SJCRH30 (cell line): ENCODE results near the gene CEP78. TPM values are rescaled to one million over a fixed set of nuclear protein-coding genes. Genes with fewer than 3 reads are reported as not detected.
"Not testable (repeated sequence)": the region's sequence is repeated elsewhere in the genome, so short reads cannot be mapped to it uniquely, and the experiment has no call there.

Experiments used
- DNase-seq, 2 experiments: peaks; one replicate each; pipeline ENCODE4 v3.0.0-alpha.2; 2015 to 2020
- H3K27ac ChIP-seq: fragments of 250-450 bp; sonication (Bioruptor Pico); 2 replicates; pipeline ENCODE4 v1.5.1; 2020; ENCODE audit warnings: mild to moderate bottlenecking, moderate library complexity
- H3K27me3 ChIP-seq: fragments of 250-450 bp; sonication (Bioruptor Pico); 2 replicates; pipeline ENCODE4 v1.5.1; 2020; ENCODE audit warnings: mild to moderate bottlenecking, moderate library complexity
- H3K36me3 ChIP-seq: fragments of 250-450 bp; sonication (Bioruptor Pico); 2 replicates; pipeline ENCODE4 v1.5.1; 2020; ENCODE audit warnings: mild to moderate bottlenecking, moderate library complexity
- H3K4me1 ChIP-seq: fragments of 250-450 bp; sonication (Bioruptor Pico); 2 replicates; pipeline ENCODE4 v1.5.1; 2020; ENCODE audit warnings: mild to moderate bottlenecking, moderate library complexity
- H3K4me3 ChIP-seq: fragments of 250-450 bp; sonication (Bioruptor Pico); 2 replicates; pipeline ENCODE4 v1.5.1; 2020; ENCODE audit warnings: mild to moderate bottlenecking, moderate library complexity
- H3K9me3 ChIP-seq: fragments of 250-450 bp; sonication (Bioruptor Pico); replicated peaks from 2 replicates; pipeline ENCODE4 v1.5.1; 2020; ENCODE audit warnings: mild to moderate bottlenecking, moderate library complexity
- total RNA-seq: library from RNA; depleted of rRNA; stranded (reverse); fragments of >200 nt; shearing (Covaris generic); gene quantifications from 2 replicates; pipeline ENCODE4 v1.2.3, GENCODE V29; 2014; rRNA removed

CEP78 gene, protein sequence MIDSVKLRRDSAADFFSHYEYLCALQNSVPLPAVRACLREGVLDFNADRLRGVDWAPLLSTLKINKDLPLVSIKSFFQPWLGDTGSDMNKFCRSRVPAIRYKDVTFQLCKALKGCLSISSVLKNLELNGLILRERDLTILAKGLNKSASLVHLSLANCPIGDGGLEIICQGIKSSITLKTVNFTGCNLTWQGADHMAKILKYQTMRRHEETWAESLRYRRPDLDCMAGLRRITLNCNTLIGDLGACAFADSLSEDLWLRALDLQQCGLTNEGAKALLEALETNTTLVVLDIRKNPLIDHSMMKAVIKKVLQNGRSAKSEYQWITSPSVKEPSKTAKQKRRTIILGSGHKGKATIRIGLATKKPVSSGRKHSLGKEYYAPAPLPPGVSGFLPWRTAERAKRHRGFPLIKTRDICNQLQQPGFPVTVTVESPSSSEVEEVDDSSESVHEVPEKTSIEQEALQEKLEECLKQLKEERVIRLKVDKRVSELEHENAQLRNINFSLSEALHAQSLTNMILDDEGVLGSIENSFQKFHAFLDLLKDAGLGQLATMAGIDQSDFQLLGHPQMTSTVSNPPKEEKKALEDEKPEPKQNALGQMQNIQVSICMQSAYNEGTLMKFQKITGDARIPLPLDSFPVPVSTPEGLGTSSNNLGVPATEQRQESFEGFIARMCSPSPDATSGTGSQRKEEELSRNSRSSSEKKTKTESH
- 75.7 and 89.2 TPM in 2 replicates for total RNA-seq

DNA sequence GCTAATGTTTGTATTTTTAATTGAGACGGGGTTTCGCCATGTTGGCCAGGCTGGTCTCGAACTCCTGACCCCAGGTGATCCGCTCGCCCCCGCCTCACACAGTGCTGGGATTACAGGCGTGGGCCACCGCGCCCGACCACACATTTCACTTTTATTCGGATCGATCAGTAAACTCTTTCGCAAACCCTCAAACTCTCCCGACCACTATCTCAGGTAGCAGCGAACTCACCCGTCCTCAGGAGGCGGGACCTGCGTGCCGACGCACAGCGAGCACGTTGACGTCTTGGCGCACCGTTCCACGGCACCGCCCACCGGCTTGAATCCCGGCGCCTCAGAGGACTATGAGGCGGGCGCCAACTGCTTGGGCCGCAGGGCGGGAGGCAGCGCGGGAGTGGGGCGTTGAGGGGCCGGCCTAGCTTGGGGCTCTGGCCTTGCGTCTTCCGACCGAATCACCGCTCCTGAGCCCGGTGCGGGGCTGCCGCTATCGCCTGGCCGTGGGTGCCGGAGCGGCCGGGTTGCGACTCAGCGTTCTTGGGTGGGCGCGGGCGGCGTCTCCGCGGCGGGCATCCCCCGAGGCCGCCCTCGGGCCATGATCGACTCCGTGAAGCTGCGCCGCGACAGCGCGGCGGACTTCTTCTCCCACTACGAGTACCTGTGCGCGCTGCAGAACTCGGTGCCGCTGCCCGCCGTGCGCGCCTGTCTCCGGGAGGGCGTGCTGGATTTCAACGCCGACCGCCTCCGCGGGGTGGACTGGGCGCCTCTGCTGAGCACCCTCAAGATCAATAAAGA is at the start of gene CEP78:
CEP78 (plus strand) TSS at position 314 of the 789 bp plus-strand sequence; CDS start at position 590, 276 bp downstream.
- H3K4me1 ChIP-seq: peaks cover 4% of the 10 kb centered on the region; the same call in 1 of the 2 replicates
- DNase-seq: peak; percentile 96 to 97
- no peaks in the 10 kb centered on the region for H3K9me3 ChIP-seq
- peak within 1 kb of the TSS; percentile 69 for H3K27ac ChIP-seq
- peak within 1 kb of the TSS; percentile 75 for H3K4me3 ChIP-seq
- peaks cover 12% of the 10 kb centered on the region for H3K36me3 ChIP-seq
- no peaks in the 10 kb centered on the region for H3K27me3 ChIP-seq

DNA sequence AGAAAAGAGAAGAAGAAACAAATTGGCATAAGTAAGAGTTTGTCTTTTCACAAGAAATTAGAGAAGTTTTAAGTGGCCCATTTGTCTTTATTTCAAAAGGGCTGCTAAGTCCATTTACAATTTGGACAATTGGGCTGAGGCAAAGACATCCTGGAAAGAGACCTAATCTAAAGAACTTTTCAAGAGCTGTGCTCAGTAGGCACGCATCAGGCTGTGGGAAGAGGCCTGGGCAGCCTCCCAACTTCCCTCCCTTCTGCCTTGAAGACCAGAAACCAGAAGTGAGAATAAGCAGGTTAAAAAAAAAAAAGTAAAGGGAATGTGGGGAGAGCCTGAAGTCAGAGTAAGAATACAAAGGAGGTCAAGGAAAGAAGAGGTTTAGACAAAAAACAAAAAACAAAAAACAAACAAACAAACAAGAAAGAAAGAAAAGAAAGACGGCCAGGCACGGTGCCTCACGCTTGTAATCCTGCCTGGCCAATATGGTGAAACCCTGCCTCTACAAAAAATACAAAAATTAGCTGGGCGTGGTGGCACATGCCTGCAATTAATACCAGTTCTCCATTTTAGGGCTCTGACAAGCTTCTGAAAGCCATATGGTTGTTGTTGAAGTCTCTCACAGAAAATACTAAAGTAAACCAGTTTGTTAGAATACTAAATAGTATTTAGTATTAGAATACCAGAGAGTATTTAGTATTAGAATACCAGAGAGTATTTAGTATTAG is 48.0 kb upstream of the CEP78 start:
- H3K4me1 ChIP-seq: no peaks in the 10 kb centered on the region
- DNase-seq: no peak
- H3K4me3 ChIP-seq: no peak overlapping the region

DNA sequence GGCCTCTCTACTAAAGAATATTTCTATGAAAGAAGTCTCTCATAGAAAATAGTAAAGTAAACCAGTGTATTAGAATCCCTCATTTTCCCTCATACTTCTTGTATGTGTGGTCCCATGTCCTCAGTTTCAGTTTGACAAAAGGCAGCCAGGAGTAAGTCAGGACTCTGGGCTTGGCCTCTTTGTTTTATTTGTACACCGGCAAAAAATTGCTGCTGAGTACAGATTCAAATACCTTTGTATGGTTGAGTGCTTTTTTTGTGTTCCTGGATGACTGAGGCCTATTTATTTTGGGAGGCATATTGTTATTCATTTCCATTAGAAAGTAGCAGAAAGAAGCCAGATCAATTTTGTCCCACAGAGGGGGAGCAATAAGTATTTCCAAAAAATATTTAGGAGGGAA is 47.3 kb upstream of the CEP78 start:
- no peaks in the 10 kb centered on the region for H3K36me3 ChIP-seq
- H3K4me1 ChIP-seq: no peaks in the 10 kb centered on the region
- H3K27me3 ChIP-seq: 0 out of 2 replicates have a peak, but pooled peaks cover 3% of the 10 kb centered on the region
- peaks cover 4% of the 10 kb centered on the region; the same call in 1 of the 2 replicates for H3K9me3 ChIP-seq
- DNase-seq: no peak
- H3K4me3 ChIP-seq: no peak overlapping the region
- H3K27ac ChIP-seq: no peak overlapping the region

More for the DNA sequence above, 48.0 kb upstream of the CEP78 start:
- Histone ChIP-seq H3K9me3 (peaks cover 4% of the 10 kb centered on the region; the same call in 1 of the 2 replicates), H3K36me3 (no peaks in the 10 kb centered on the region), H3K27me3 (0 out of 2 replicates have a peak, but pooled peaks cover 3% of the 10 kb centered on the region), H3K27ac (no peak overlapping the region)

DNA sequence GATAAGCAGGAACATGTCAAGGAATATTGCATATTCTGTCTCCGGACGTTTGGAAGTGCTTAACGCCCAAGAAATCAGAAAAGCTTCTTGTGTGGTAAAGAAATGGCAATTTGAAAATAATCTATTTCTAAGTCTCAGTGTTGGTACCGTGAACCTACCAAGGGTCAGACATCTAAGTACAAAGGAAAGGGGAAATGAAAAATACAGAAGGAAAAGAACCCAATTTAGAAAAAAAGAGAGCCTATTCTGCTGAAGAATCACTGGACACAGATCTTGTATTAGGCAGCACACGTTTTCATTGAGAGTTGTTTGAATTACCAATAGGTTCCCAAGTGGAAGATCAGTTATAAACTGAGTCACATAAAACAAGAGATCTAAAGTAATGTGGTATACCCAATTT is 46.9 kb upstream of the CEP78 start:
- no peaks in the 10 kb centered on the region for H3K4me1 ChIP-seq
- peaks cover 4% of the 10 kb centered on the region; the same call in 1 of the 2 replicates for H3K9me3 ChIP-seq
- 0 out of 2 replicates have a peak, but pooled peaks cover 3% of the 10 kb centered on the region for H3K27me3 ChIP-seq
- no peak for DNase-seq
- no peak overlapping the region for H3K27ac ChIP-seq
- H3K36me3 ChIP-seq: no peaks in the 10 kb centered on the region
- no peak overlapping the region for H3K4me3 ChIP-seq

DNA sequence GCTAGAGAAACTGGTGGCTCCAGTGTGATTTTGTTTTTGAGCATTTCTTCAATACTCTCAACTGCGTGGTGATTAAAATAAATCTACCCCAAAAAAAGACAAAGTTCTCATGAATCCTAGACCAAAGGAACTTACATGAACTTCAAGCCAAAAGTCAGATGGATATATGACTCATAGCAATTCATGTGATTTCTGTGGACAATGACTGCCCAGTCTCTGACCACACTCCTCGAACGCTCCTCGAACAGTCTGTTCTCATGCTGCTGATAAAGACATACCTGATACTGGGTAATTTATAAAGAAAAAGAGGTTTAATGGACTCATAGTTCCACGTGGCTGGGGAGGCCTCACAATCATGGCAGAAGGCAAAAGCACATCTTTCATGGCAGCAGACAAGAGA is 46.4 kb upstream of the CEP78 start:
- Histone ChIP-seq H3K4me1 (no peaks in the 10 kb centered on the region), H3K36me3 (no peaks in the 10 kb centered on the region), H3K4me3 (no peak overlapping the region), H3K27me3 (0 out of 2 replicates have a peak, but pooled peaks cover 3% of the 10 kb centered on the region), H3K27ac (no peak overlapping the region), H3K9me3 (peaks cover 4% of the 10 kb centered on the region; the same call in 1 of the 2 replicates)
- no peak for DNase-seq

DNA sequence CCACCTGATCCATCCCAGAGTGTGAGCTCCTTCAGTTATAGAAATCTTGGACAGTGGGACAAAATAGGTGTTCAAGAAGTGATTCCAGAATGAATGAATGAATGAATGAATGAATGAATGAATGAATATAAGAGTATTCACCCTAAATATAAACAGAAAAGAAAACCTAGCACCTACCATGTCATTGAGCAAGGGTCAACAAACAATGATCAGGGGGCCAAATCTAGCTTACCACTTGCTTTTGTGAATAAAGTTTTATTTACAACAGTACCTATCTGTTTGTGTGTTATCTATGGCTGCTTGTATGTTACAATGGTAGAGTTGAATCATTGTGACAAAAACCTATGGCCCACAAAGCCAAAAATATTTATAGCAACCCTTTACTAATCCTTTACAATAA is 43.9 kb upstream of the CEP78 start:
- Histone ChIP-seq H3K27ac (no peak overlapping the region), H3K9me3 (peaks cover 4% of the 10 kb centered on the region; the same call in 1 of the 2 replicates), H3K27me3 (0 out of 2 replicates have a peak, but pooled peaks cover 3% of the 10 kb centered on the region), H3K4me3 (no peak overlapping the region), H3K4me1 (no peaks in the 10 kb centered on the region), H3K36me3 (no peaks in the 10 kb centered on the region)
- DNase-seq: no peak

DNA sequence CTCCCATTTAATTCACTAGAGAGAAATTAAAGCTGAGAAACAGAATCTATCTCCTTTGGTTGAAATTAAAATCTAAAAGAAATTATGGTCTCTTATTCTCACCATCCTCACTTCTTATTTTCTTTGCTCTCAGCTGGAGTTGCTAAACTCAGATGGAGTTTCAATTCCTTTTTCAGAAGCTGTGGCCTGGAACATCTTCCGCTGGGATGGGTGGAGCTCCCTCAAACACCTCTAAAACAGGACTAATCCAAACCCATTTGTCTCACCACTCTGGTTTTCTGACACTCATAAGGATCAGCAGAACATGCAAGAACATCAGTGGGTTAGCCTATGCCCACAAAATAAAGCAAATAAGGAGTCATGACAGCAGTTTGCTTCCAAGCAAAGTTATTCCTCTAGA is 39.6 kb upstream of the CEP78 start:
- 0 out of 2 replicates have a peak, but pooled peaks cover 2% of the 10 kb centered on the region for H3K4me1 ChIP-seq
- no peak for DNase-seq
- H3K36me3 ChIP-seq: no peaks in the 10 kb centered on the region
- H3K4me3 ChIP-seq: no peak overlapping the region
- no peak overlapping the region for H3K27ac ChIP-seq
- H3K9me3 ChIP-seq: no peaks in the 10 kb centered on the region; the same call in 1 of the 2 replicates
- H3K27me3 ChIP-seq: 0 out of 2 replicates have a peak, but pooled peaks cover 6% of the 10 kb centered on the region

DNA sequence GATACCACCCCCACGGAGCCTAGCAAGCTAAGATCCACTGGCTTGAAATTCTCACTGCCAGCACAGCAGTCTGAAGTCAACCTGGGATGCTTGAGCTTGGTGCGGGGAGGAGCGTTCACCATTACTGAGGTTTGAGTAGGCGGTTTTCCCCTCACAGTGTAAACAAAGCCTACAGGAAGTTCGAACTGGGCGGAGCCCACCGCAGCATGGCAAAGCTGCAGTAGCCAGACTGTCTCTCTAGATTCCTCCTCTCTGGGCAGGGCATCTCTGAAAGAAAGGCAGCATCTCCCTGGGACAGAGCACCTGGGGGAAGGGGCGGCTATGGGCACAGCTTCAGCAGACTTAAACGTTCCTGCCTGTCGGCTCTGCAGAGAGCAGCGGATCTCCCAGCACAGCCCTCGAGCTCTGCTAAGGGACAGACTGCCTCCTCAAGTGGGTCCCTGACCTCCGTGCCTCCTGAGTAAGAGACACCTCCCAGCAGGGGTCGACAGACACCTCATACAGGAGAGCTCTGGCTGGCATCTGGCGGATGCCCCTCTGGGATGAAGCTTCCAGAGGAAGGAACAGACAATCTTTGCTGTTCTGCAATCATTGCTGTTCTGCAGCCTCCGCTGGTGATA is 34.6 kb upstream of the CEP78 start:
- not testable (repeated sequence) for H3K27me3 ChIP-seq, H3K9me3 ChIP-seq, H3K27ac ChIP-seq, H3K4me1 ChIP-seq, H3K36me3 ChIP-seq
- peak; percentile 23 to 41 for DNase-seq
- H3K4me3 ChIP-seq: peak overlapping the region; percentile 31; the same call in 1 of the 2 replicates

DNA sequence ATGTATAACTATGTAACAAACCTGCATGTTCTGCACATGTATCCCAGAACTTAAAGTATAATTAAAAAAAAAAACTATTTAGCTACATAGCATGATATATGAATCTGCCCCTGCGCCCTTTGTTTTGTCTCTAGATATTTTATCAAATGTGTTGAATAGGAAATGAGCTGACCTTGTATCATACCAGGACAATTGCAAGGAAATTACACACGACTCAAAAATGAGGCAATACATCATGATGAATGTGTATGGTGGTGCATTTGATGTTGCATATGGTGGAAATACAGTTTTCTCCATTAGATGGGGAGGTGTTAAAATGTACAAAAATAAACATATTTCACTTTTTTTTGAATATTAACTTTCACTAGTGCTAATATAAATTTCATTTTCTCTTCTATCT is 28.6 kb upstream of the CEP78 start:
- DNase-seq: no peak
- no peaks in the 10 kb centered on the region for H3K36me3 ChIP-seq

DNA sequence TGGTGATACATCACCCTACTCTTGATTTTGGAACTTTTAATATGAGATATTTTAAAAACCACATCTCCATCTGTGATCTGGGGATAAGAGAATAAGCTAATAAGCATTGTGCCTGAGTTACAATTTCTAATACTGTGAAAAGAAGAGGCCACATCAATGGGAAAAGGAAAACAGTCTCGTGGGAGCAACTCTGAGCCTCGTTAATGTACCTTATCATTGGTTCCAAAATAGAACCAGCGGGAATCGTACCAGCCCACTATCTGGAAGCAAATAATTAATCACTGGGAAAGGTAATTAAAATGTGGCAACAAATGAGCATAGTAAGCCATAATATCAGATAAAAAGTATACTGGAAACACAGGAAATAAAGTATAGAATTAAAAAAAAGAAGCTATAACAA is 28.0 kb upstream of the CEP78 start:
- peaks cover 6% of the 10 kb centered on the region; the same call in 1 of the 2 replicates for H3K27me3 ChIP-seq
- H3K4me3 ChIP-seq: no peak overlapping the region
- no peaks in the 10 kb centered on the region for H3K36me3 ChIP-seq
- H3K4me1 ChIP-seq: no peaks in the 10 kb centered on the region
- H3K27ac ChIP-seq: no peak overlapping the region
- no peak for DNase-seq
- H3K9me3 ChIP-seq: peaks cover 3% of the 10 kb centered on the region; the same call in 1 of the 2 replicates

More for the DNA sequence above, 28.6 kb upstream of the CEP78 start:
- Histone ChIP-seq H3K9me3 (peaks cover 3% of the 10 kb centered on the region; the same call in 1 of the 2 replicates), H3K4me1 (no peaks in the 10 kb centered on the region), H3K27me3 (peaks cover 6% of the 10 kb centered on the region; the same call in 1 of the 2 replicates), H3K27ac (no peak overlapping the region), H3K4me3 (no peak overlapping the region)

DNA sequence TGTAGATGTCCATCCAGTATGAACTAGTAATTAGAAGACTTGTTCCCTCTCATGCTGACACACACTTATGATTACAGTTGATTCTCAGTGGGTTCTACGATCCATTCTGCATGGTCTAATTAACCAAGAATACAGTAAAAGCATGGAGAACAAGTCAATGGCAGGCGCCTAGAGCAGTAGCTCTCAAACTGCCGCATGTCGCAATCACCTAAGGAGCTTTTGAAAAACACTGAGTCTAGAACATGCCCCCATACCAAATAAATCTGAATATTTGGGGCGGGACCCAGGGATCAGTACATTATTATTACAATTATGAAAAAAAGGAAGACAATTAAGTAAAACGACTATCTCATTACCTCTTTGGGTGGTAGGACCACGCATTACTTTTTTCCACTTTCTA is 26.7 kb upstream of the CEP78 start:
- DNase-seq: no peak
- no peaks in the 10 kb centered on the region for H3K4me1 ChIP-seq
- H3K4me3 ChIP-seq: no peak overlapping the region
- peaks cover 6% of the 10 kb centered on the region; the same call in 1 of the 2 replicates for H3K27me3 ChIP-seq
- H3K27ac ChIP-seq: no peak overlapping the region
- H3K36me3 ChIP-seq: no peaks in the 10 kb centered on the region
- peaks cover 2% of the 10 kb centered on the region; the same call in 1 of the 2 replicates for H3K9me3 ChIP-seq

DNA sequence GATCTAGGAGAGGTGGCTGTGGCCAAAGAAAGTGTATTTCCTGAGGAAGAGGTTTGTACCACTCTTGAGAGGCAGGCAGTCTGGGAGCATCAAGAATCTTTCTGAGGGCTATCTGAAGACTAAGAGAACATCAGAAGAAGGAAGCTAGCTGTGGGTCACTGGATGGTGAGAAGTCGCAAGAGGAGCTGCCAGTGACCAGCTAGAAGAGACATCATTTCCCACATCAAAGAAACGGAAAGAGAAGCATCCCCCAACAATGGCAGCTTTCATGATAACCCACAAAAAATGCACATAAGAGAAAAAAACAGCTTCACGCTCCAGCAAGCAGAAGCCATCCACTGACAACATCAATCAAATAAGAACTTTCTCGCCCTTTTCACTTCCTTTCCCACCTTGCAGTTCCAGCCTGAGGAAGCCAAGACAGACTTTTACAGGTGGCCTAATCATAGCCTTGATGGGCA is 25.0 kb upstream of the CEP78 start:
- Histone ChIP-seq H3K9me3 (no peaks in the 10 kb centered on the region), H3K27me3 (peaks cover 6% of the 10 kb centered on the region; the same call in 1 of the 2 replicates), H3K4me3 (no peak overlapping the region), H3K27ac (no peak overlapping the region), H3K4me1 (peaks cover 2% of the 10 kb centered on the region; the same call in 1 of the 2 replicates), H3K36me3 (no peaks in the 10 kb centered on the region)
- no peak for DNase-seq

DNA sequence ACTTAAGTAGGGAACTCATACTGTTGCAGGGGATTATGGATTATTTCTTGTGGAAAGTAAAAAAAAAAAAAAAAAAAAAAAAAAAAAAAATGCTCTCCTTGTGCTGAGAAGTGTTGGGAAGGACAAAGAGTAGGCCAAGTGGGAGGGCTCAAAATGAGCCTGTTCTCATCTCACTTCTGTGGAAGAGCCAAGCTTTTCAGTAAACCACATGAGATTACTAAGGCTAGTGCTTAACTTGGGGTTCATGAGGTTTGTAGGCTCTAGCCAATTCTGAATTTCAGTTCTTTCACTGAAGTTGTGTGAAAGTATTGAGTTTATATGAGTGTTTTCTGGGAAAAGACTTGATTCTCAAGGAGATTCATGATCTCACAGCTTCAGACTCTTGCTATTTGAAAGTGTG is 23.0 kb upstream of the CEP78 start:
- H3K27me3 ChIP-seq: peaks cover 6% of the 10 kb centered on the region; the same call in 1 of the 2 replicates

More for the DNA sequence above, 23.0 kb upstream of the CEP78 start:
- Histone ChIP-seq H3K27ac (no peak overlapping the region), H3K9me3 (no peaks in the 10 kb centered on the region), H3K4me3 (no peak overlapping the region), H3K36me3 (no peaks in the 10 kb centered on the region), H3K4me1 (peaks cover 3% of the 10 kb centered on the region; the same call in 1 of the 2 replicates)
- no peak for DNase-seq
